Measurements from ENCODE around the gene PAGR1. TPM values are rescaled to one million over a fixed set of nuclear protein-coding genes. Genes with fewer than 3 reads are reported as not detected.

The PAGR1 gene
- total and polyA plus RNA-seq, 2 of the 13 experiments (the other 11 are each of a cell fraction or from before 2014, with no cell fraction given), result 9.8 to 66.4 TPM

DNA sequence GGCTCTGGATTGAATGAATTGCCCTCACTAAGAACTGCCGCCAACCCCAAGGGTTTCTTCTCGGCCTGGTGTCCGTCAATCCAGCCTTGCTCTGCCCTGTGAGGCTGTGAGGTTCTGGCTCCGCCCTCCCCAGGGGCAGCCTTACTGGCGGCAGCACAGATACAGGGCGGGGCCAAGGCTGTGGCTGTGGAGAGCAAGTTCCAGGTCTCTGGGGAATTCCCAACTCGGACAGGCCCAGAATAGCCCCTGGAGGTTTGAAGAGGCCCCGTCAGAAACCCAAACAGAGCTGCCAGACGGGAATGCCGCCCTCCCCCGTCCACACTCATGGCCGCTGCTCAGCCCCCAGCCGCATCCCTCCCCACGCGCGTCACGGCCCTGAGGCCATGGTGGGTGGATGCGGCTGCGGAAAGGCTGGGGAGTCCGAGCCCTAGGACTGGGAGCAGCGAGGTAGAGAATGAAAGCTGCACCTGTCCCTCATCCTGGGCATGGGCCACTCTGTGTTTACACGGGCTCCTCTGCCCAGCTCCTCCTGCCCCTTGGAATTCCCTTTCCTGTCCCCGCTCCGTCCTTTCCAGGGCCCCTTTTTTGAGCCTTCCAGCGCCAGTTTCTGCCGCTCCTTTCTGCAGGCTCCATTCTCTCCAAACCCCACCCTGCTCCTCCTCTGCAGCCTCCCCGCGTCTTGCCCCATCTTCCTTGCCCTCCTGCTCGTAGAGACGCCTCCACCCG lies 4.6 kb upstream of the PAGR1 start (continued):
- TF ChIP-seq, protein P1, sequence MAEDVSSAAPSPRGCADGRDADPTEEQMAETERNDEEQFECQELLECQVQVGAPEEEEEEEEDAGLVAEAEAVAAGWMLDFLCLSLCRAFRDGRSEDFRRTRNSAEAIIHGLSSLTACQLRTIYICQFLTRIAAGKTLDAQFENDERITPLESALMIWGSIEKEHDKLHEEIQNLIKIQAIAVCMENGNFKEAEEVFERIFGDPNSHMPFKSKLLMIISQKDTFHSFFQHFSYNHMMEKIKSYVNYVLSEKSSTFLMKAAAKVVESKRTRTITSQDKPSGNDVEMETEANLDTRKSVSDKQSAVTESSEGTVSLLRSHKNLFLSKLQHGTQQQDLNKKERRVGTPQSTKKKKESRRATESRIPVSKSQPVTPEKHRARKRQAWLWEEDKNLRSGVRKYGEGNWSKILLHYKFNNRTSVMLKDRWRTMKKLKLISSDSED (CRISPR knock-in tag; IDR thresholded peaks at IDR 0.05), result no peak
- TF ChIP-seq KLF13 (CRISPR knock-in tag; IDR thresholded peaks at IDR 0.05), result no peak
- TF ChIP-seq POGZ (CRISPR knock-in tag; IDR thresholded peaks at IDR 0.05), result peak; percentile 26; the same call in 1 of the 2 replicates
- no peak for TF ChIP-seq KDM5A (IDR thresholded peaks at IDR 0.05; ENCODE audit: borderline replicate concordance, low read length)
- 0 out of 2 replicates have a peak, but pooled peaks have one; percentile 71 for TF ChIP-seq SRY (CRISPR knock-in tag; IDR thresholded peaks at IDR 0.05)
- TF ChIP-seq, protein P2, sequence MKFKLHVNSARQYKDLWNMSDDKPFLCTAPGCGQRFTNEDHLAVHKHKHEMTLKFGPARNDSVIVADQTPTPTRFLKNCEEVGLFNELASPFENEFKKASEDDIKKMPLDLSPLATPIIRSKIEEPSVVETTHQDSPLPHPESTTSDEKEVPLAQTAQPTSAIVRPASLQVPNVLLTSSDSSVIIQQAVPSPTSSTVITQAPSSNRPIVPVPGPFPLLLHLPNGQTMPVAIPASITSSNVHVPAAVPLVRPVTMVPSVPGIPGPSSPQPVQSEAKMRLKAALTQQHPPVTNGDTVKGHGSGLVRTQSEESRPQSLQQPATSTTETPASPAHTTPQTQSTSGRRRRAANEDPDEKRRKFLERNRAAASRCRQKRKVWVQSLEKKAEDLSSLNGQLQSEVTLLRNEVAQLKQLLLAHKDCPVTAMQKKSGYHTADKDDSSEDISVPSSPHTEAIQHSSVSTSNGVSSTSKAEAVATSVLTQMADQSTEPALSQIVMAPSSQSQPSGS (CRISPR knock-in tag; IDR thresholded peaks at IDR 0.05), result peak; percentile 25; the same call in 1 of the 2 replicates
- TF ChIP-seq ZNF354B (CRISPR knock-in tag; IDR thresholded peaks at IDR 0.05), result no peak
- TF ChIP-seq ZSCAN21 (CRISPR knock-in tag; IDR thresholded peaks at IDR 0.05; ENCODE audit: borderline replicate concordance), result 0 out of 2 replicates have a peak, but pooled peaks have one; percentile 22
- peak; percentile 76 for TF ChIP-seq ZNF883 (CRISPR knock-in tag; IDR thresholded peaks at IDR 0.05; ENCODE audit: not compliant biosample characterization)
- peak; percentile 50; the same call in 1 of the 2 replicates for TF ChIP-seq ZNF121 (CRISPR knock-in tag; IDR thresholded peaks at IDR 0.05)
- TF ChIP-seq, protein P3, sequence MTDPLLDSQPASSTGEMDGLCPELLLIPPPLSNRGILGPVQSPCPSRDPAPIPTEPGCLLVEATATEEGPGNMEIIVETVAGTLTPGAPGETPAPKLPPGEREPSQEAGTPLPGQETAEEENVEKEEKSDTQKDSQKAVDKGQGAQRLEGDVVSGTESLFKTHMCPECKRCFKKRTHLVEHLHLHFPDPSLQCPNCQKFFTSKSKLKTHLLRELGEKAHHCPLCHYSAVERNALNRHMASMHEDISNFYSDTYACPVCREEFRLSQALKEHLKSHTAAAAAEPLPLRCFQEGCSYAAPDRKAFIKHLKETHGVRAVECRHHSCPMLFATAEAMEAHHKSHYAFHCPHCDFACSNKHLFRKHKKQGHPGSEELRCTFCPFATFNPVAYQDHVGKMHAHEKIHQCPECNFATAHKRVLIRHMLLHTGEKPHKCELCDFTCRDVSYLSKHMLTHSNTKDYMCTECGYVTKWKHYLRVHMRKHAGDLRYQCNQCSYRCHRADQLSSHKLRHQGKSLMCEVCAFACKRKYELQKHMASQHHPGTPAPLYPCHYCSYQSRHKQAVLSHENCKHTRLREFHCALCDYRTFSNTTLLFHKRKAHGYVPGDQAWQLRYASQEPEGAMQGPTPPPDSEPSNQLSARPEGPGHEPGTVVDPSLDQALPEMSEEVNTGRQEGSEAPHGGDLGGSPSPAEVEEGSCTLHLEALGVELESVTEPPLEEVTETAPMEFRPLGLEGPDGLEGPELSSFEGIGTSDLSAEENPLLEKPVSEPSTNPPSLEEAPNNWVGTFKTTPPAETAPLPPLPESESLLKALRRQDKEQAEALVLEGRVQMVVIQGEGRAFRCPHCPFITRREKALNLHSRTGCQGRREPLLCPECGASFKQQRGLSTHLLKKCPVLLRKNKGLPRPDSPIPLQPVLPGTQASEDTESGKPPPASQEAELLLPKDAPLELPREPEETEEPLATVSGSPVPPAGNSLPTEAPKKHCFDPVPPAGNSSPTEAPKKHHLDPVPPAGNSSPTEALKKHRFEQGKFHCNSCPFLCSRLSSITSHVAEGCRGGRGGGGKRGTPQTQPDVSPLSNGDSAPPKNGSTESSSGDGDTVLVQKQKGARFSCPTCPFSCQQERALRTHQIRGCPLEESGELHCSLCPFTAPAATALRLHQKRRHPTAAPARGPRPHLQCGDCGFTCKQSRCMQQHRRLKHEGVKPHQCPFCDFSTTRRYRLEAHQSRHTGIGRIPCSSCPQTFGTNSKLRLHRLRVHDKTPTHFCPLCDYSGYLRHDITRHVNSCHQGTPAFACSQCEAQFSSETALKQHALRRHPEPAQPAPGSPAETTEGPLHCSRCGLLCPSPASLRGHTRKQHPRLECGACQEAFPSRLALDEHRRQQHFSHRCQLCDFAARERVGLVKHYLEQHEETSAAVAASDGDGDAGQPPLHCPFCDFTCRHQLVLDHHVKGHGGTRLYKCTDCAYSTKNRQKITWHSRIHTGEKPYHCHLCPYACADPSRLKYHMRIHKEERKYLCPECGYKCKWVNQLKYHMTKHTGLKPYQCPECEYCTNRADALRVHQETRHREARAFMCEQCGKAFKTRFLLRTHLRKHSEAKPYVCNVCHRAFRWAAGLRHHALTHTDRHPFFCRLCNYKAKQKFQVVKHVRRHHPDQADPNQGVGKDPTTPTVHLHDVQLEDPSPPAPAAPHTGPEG (CRISPR knock-in tag; IDR thresholded peaks at IDR 0.05), result peak; percentile 52; the same call in 1 of the 2 replicates
- TF ChIP-seq SKI (IDR thresholded peaks at IDR 0.05; ENCODE audit: partially characterized antibody), result peak; percentile 30
- TF ChIP-seq SAFB2 (CRISPR knock-in tag; IDR thresholded peaks at IDR 0.05; ENCODE audit: borderline replicate concordance, low read depth), result no peak
- no peak for TF ChIP-seq ZNF12 (CRISPR knock-in tag; IDR thresholded peaks at IDR 0.05)
- TF ChIP-seq ZNF790 (CRISPR knock-in tag; IDR thresholded peaks at IDR 0.05; ENCODE audit: borderline replicate concordance), result no peak
- TF ChIP-seq, protein P4, sequence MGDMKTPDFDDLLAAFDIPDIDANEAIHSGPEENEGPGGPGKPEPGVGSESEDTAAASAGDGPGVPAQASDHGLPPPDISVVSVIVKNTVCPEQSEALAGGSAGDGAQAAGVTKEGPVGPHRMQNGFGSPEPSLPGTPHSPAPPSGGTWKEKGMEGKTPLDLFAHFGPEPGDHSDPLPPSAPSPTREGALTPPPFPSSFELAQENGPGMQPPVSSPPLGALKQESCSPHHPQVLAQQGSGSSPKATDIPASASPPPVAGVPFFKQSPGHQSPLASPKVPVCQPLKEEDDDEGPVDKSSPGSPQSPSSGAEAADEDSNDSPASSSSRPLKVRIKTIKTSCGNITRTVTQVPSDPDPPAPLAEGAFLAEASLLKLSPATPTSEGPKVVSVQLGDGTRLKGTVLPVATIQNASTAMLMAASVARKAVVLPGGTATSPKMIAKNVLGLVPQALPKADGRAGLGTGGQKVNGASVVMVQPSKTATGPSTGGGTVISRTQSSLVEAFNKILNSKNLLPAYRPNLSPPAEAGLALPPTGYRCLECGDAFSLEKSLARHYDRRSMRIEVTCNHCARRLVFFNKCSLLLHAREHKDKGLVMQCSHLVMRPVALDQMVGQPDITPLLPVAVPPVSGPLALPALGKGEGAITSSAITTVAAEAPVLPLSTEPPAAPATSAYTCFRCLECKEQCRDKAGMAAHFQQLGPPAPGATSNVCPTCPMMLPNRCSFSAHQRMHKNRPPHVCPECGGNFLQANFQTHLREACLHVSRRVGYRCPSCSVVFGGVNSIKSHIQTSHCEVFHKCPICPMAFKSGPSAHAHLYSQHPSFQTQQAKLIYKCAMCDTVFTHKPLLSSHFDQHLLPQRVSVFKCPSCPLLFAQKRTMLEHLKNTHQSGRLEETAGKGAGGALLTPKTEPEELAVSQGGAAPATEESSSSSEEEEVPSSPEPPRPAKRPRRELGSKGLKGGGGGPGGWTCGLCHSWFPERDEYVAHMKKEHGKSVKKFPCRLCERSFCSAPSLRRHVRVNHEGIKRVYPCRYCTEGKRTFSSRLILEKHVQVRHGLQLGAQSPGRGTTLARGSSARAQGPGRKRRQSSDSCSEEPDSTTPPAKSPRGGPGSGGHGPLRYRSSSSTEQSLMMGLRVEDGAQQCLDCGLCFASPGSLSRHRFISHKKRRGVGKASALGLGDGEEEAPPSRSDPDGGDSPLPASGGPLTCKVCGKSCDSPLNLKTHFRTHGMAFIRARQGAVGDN (CRISPR knock-in tag; IDR thresholded peaks at IDR 0.05), result peak; percentile 83; the same call in 1 of the 2 replicates

All from HepG2 (cell line).